HG03575 (cell line): Measurements from ENCODE around the gene PLEKHA1.

Experiments
- ATAC-seq: cut with Tn5 transposase; IDR thresholded peaks from one replicate; pipeline ENCODE4 v1.9.1; 2021; ENCODE audit not compliant: unreplicated experiment, insufficient number of reproducible peaks, low FRiP score; ENCODE audit errors: extremely low read depth

The PLEKHA1 gene

DNA sequence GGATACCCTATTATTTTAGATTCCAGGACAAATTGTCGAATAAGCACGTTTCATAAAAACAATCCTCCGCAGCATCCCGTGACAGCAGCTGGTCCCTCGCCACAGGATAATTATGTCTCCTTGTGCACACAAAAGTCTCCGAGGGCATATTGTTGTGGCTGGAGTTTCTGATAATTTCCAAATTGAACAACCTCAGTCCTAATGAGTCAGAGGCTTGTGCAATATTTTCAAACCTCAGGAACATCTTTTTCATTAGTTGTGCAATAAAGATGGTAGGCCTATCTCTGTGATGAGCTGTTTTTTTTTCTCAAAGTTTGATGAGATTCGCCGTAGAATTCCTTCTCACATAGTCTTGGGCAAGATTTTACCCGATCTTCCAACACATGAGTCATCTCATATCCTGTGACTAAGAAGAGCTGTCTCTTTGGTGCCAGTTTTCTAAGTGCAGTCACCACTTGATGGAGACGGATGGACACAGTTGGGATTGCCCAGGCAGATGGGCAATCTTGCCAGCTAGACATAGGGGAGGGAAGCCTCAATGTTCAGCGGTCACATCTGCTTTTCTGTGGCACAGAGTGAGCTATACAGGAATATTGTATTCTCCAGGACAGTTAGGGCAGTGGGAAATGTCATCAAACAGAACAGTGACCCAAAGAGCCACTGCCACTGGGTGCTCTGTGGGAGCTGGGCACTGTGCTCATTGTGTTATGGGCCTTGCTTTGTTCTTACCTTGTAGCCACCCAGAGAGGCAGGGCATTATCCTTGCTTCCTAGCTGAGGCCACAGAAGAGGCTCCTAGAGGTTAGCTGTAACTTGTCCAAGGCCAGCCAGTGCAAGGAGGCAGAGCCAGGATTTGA is 94.6 kb downstream of the PLEKHA1 start:
- ATAC-seq, result no peak

DNA sequence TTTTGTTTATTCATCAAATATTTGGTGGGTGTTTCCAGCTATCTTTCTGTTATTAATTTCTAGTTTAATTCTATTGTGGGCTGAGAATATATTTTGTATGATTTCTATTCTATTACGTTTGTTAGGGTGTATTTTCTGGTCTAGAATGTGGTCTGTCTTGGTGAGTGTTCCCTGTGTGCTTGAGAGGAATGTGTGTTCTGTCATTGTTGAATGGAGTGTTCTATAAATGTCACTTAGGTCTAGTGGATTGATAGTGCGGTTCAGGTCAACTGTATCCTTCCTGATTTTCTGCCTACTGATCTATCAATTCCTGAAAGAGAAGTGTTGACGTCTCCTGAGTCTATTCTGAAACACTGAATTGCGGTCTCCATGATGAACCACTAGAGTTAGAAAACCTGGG is 95.3 kb downstream of the PLEKHA1 start:
- no peak for ATAC-seq

DNA sequence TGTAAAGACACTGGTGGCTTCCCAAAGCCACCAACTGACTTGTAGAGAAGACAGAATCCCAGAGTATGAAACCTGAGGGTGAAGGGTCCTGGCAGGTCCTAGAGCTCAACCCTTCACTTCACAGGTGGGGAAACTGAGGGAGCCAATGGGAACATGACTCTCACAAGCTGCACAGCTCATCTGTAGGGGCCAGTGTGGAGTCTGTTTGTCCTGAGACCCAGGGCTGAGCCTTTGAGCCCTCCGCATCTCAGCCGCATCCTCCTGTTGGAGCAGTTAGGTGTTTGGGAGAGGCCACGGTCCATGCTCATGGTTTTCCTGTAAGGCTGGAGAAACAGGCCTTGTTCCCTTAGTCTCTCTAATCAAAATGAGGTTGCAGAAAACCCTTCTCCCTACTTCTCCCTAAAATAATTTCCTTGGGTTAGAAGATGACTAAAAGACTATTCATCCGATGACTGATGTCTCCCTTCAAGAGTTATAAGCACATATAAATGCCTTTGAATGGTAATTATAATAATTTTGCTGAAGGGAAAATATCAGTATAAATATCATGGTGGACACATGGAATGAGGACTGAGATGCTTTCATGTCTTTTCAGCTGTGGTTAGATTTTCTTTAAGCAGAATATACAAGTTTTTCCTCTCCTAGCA is 97.1 kb downstream of the PLEKHA1 start:
- no peak for ATAC-seq

DNA sequence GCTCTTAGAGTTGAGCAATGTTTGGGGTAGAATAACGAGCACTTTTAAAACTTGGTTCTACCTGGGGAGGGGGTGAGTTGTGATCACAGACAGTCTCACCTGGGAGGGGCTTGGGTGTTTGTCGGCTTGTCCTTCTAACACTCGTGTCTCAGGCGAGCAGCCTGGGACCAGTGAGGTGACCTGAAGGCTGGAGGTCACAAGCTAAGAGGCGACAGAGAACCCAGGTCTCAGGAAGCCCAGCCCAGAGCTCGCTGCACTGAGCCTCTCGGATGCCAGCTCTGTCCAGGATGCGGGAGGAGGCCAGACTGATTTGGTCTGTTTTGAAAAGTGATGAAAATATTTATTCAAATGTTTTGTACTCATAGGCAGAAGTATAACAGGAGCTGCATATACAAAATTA is 98.6 kb downstream of the PLEKHA1 start:
- no peak for ATAC-seq

DNA sequence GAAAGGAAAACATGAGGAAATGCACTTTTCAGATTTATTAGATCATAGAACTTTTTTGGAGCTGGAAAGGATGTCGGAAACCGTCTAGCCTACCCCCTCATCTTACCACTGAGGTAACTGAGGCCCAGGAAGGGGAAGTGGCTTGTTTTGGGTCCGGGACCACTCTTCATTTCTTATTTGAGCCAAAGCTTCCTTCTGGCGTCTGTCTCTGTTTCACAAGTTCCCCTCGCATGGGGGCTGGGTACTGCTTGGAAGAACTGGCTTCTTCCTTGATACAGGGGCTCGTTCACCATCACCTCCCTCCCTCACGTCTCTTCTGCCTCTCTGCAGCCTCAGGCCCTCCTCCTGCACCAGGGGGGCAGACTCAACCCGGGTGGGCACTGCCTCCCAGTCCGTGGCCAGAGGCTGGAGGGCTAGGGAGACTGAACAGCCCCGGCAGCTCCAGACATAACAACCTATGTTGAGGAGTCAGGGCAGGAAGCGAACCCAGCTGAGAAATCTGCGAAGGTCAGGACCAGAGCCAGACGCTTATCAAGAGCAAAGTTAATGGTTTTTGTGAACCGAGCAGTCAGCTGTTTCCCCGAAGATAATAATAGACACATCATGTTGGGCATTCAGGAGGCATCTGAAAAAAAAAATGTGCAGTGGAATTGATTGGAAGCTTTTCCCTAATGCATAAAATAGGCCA is 99.8 kb downstream of the PLEKHA1 start:
- ATAC-seq, result no peak

DNA sequence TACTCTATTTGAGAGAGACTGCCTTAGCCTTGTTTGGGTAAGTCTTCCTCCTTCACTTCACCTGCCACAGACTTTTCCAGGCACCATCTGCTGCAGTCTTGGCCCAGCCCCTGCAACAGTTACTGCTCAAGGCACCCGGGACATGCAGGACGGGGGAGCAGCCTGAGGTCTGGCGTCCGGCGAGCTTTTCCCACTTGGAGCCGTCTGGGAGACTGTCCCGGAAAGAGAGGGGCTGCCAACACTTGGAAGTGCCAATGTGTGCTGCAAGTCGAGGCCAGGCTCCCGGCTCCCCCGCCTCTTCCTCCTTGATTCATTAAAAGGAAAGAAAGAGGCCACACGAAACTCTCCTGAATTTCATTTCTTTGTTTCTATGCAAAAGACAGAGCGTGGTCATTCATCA is 100.6 kb downstream of the PLEKHA1 start:
- no peak for ATAC-seq

DNA sequence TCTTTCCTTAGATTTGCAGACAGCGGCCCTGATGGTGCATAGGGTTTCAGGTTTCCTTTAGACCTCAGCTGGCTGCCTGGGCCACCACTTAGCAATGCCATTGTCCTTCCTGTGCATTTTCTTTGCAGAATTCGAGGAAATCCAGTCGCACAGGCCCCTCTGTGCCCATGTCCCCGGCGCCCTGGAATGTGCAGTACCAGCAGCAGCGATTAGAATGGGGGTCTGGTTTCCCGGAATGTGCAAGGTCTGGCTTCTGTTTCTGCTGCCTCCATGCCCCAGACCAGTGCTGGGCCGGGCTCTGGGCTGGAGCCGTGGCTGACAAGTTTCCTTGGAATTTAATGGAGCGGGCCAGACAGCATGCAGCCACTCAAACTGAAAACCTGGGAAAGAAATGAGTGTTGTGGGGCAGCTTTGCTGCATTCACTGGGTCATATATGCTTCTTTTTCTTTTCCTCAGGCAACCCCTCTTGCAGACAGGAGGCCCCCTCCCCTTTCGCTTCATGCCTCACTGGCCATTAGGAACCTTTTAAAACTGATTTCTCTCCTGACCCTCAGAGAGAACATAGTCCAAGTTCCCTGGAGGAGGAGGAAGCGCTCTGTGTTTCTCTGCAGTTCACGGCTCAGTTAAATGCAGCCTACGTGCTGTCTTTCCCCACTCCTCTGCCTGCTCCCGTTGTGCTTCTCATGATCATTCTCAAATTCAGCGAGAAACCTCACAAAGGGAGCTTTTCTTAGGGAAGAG is 101.3 kb downstream of the PLEKHA1 start:
- ATAC-seq, result no peak

DNA sequence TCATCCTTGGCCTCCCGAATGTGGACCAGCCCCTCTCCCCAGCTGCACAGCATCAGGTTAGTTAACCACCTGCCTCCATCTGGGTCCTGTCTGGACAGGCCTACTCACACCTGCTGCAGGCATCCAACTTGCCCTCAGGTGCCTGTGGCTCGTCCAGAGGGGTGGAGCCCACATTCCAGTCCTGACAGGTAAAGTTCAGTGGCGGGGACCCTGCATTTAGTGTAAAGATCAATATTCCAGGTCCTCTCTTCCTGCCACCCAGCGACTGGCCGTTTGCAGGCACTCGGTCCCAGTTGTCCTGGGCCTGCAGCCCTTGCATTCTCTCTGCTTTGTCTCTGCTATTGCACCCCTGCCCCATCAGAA is 101.8 kb downstream of the PLEKHA1 start:
- ATAC-seq, result no peak

DNA sequence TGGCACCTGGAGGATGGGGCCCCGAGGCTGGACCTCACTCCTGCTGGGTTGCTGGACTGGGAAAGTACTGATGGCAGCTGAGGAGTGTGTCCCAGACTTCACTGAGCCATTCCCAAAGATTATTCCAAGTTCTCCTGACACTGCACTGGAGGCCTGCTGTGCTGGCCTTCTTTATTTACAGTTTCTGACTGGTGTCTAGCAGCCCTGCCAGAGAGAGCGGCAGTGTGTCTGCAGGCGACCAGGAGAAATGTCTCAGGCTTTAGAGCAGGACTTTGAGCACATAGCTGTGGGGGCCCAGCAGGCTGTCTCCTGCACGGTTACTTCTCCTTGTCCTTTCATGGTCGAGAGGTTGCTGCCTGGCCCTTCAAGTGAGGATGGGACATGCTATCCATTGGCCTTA is 102.9 kb downstream of the PLEKHA1 start:
- no peak for ATAC-seq

DNA sequence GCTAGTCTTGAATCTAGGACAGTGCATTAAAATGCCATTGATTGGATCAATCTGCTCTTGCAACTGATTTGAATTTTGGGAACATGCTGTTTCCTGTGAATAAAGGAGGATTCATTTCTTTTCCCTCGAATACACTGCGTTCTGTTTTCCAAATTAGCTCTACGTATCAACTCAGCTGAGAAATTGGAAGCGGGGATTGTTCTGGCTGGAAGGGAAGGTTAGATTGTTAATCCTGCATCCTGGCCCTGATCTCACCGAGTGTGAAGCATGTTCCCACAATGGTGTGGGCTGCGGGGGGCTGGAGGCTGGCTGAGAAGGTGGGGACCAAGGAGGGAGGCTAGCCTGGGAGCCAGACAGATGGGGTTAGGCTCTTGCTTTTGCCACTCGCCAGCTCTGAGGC is 104.5 kb downstream of the PLEKHA1 start:
- ATAC-seq, result no peak

DNA sequence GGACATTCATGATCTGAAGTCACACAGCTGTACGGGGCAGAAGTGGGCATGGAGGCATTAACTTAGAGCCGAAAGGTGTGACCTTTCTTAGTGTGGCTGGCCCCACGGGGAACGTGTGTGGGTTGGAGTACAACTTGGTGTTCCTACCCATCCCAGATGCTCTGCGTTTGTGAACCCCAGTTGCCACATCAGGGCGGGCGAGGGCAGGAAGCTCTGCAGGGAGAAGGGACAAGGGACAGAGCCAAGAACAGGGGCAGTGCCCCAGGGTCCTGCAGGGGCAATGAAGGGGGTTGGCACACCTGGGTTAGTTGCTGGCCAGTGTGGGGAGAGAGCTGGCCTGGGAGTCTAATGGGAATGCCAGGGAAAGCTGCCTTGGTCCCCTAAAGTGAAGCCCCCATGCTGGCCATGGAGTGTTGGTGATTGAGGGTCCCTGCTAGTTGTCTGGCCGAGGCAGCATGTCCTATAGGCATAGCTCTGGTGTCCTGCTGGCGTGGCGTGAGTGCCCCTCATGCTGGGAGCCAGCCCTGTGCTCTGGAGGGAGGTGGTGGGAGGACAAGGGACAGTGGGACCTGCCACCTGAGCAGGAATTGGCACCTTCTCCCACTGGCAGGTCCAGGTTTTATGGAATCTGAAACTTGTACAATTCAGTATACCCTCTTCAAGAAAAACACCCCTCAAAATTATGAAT is 105.8 kb downstream of the PLEKHA1 start:
- ATAC-seq, result no peak

DNA sequence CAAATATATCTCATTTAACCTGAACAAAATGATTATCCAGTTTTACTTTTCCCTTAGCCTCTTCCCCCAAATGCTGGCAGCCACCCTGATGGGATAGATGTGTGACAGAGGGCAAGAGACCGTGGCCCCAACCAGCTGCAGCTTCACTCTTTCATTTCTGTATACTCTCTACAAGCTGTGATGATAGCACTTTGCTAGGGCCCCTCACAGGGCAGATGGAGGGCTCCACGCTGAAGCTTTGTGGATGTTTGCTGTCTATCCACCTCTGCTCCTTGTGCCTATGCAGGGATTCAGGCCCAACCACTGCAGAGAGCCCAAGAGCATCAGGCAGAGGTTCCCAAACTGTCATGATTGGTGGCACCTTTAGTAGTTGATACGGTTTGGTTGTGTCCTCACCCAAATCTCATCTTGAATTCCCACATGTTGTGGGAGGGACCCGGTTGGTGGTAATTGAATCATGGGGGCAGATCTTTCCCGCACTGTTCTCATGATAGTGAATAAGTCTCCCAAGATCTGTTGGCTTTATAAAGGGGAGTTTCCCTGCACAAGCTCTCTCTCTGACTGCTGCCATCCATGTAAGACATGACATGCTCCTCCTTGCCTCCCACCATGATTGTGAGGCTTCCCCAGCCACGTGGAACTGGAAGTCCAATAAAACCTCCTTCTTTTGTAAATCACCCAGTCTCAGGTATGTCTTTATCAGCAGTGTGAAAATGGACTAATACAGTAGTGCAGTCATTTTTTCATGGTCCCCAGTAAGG is 107.0 kb downstream of the PLEKHA1 start:
- ATAC-seq, result no peak
